ENCODE results near the gene LRRC4C. TPM values are rescaled to one million over a fixed set of nuclear protein-coding genes. Genes with fewer than 3 reads are reported as not detected.

LRRC4C gene
- total RNA-seq, 4 donors from 2014 or later = 0.40 to 1.7 TPM; not detected in 2

GRCh38 chr11:40099426-40100161, 1359.9 kb downstream of the LRRC4C start:
- Histone ChIP-seq H3K9me3 (no peaks in the 10 kb centered on the region), H3K4me3 (no peak overlapping the region), H3K36me3 (no peaks in the 10 kb centered on the region), H3K4me1 (no peaks in the 10 kb centered on the region), H3K27ac (no peak overlapping the region), H3K27me3 (no peaks in the 10 kb centered on the region)
- DNase-seq = no peak
- TF ChIP-seq POLR2A (IDR thresholded peaks at IDR 0.05) (no peak), CTCF (IDR thresholded peaks at IDR 0.05) (no peak)

- no peaks in the 10 kb centered on the region for H3K27me3 ChIP-seq
- H3K27ac ChIP-seq = no peak overlapping the region
- no peaks in the 10 kb centered on the region for H3K9me3 ChIP-seq
- DNase-seq = no peak
- no peaks in the 10 kb centered on the region for H3K4me1 ChIP-seq
- TF ChIP-seq CTCF (IDR thresholded peaks at IDR 0.05) = no peak
- TF ChIP-seq POLR2A (IDR thresholded peaks at IDR 0.05) = no peak
- H3K4me3 ChIP-seq = no peak overlapping the region
- no peaks in the 10 kb centered on the region for H3K36me3 ChIP-seq
Observed at GRCh38 chr11:40095446-40095845, 1364.0 kb downstream of the LRRC4C start.

GRCh38 chr11:40094954-40095353, 1364.5 kb downstream of the LRRC4C start:
- H3K4me1 ChIP-seq = no peaks in the 10 kb centered on the region
- no peak for DNase-seq
- no peaks in the 10 kb centered on the region for H3K36me3 ChIP-seq
- H3K4me3 ChIP-seq = no peak overlapping the region
- no peak overlapping the region for H3K27ac ChIP-seq
- no peaks in the 10 kb centered on the region for H3K27me3 ChIP-seq
- TF ChIP-seq POLR2A (IDR thresholded peaks at IDR 0.05) (no peak), CTCF (IDR thresholded peaks at IDR 0.05) (no peak)
- no peaks in the 10 kb centered on the region for H3K9me3 ChIP-seq

- H3K9me3 ChIP-seq = no peaks in the 10 kb centered on the region
- H3K4me3 ChIP-seq = no peak overlapping the region
- no peak overlapping the region for H3K27ac ChIP-seq
- no peaks in the 10 kb centered on the region for H3K36me3 ChIP-seq
- DNase-seq = no peak
- TF ChIP-seq POLR2A (IDR thresholded peaks at IDR 0.05) = no peak
- no peak for TF ChIP-seq CTCF (IDR thresholded peaks at IDR 0.05)
- no peaks in the 10 kb centered on the region for H3K27me3 ChIP-seq
- no peaks in the 10 kb centered on the region for H3K4me1 ChIP-seq
Observed at GRCh38 chr11:40080434-40080833, 1379.0 kb downstream of the LRRC4C start.

Small RNA genes within 50 kb of the gene (small RNA-seq; reads per million reads assigned to genes)
- 0 reads per million in 2 donors for gene RF00019
- 0 reads per million in 2 donors for gene RNU6-365P

Measured in Peyer's patch (tissue), 4 donors.